HG03280 (cell line): ENCODE results near the gene FAM236C.
"Not testable (repeated sequence)": the region's sequence is repeated elsewhere in the genome, so short reads cannot be mapped to it uniquely, and the experiment has no call there.

Experiments used
- ATAC-seq: cut with Tn5 transposase; IDR thresholded peaks from one replicate; pipeline ENCODE4 v1.9.1; 2021; ENCODE audit warnings: mild to moderate bottlenecking, moderate library complexity; ENCODE audit not compliant: unreplicated experiment

The FAM236C gene

GRCh38 chrX:72912315-72912714 is at the start of gene FAM236C:
Gene FAM236C (plus strand): TSS chrX:72912615. CDS start chrX:72912715, 100 bp downstream.
- ATAC-seq, result not testable (repeated sequence)

- not testable (repeated sequence) for ATAC-seq
Observed at GRCh38 chrX:72882898-72883297, 29.5 kb upstream of the FAM236C start.

GRCh38 chrX:72889740-72890139 is 22.7 kb upstream of the FAM236C start:
- not testable (repeated sequence) for ATAC-seq

- ATAC-seq, result not testable (repeated sequence)
Observed at GRCh38 chrX:72916096-72916495, 3.7 kb downstream of the FAM236C start.

- ATAC-seq, result not testable (repeated sequence)
Observed at GRCh38 chrX:72932283-72932682, 19.9 kb downstream of the FAM236C start.

GRCh38 chrX:72936455-72936854 is 24.0 kb downstream of the FAM236C start:
- ATAC-seq, result not testable (repeated sequence)

GRCh38 chrX:72936882-72937455 is 24.6 kb downstream of the FAM236C start:
- not testable (repeated sequence) for ATAC-seq

GRCh38 chrX:72937906-72938305 is 25.5 kb downstream of the FAM236C start, which contains the start of gene FAM236A:
Gene FAM236A (plus strand): TSS chrX:72938206. CDS start chrX:72938263, 57 bp downstream.
- ATAC-seq, result not testable (repeated sequence)

GRCh38 chrX:72942272-72942671 is 29.9 kb downstream of the FAM236C start:
- not testable (repeated sequence) for ATAC-seq

- ATAC-seq, result peak; percentile 51
Observed at GRCh38 chrX:72943035-72943818, 30.8 kb downstream of the FAM236C start.

- peak; percentile 82 for ATAC-seq
Observed at GRCh38 chrX:72943819-72944169, 31.4 kb downstream of the FAM236C start, which contains the start of gene DMRTC1. Gene DMRTC1 (minus strand): TSS chrX:72943837. CDS start chrX:72875694, 68,143 bp downstream.

- not testable (repeated sequence) for ATAC-seq
Observed at GRCh38 chrX:72959971-72960370, 47.6 kb downstream of the FAM236C start.
